ENCODE measurements around the gene HDAC4. TPM values are rescaled to one million over a fixed set of nuclear protein-coding genes. Genes with fewer than 3 reads are reported as not detected.

Gene HDAC4
- total RNA-seq, 1 experiment from 2014 or later = 32.0 TPM

- no peaks in the 10 kb centered on the region for H4K20me1 ChIP-seq (ENCODE audit: control insufficient read depth, insufficient read depth, insufficient read length)
- H3K4me1 ChIP-seq (ENCODE audit: insufficient read depth, low read length) = no peaks in the 10 kb centered on the region
- H4K8ac ChIP-seq (replicated peaks; ENCODE audit: insufficient read length, low read depth, low read length) = no peak overlapping the region
- no peak overlapping the region for H2BK15ac ChIP-seq (ENCODE audit: low read depth, low read length)
- H3K9me3 Mint-ChIP-seq = no peaks in the 10 kb centered on the region
- no peak overlapping the region for H4K5ac ChIP-seq (ENCODE audit: insufficient read length, low read depth, low read length)
- WGBS (ENCODE audit: extremely low coverage, insufficient read length, low lambda C conversion rate) = no CpG with 5 or more reads among the region's 35 CpGs
- no peaks in the 10 kb centered on the region for H3K36me3 Mint-ChIP-seq (ENCODE audit: insufficient read depth in 1 of 3, low read depth in 3 of 3)
- 0 out of 2 replicates have a peak, but pooled peaks cover 1% of the 10 kb centered on the region for H3K79me2 ChIP-seq (ENCODE audit: insufficient read depth, low read length)
- no peak overlapping the region for H3K27ac Mint-ChIP-seq
- H3K23ac ChIP-seq (ENCODE audit: insufficient read length, low read depth, low read length) = no peak overlapping the region
- DNase-seq = no peak
- no peak overlapping the region for H3K4ac ChIP-seq (ENCODE audit: low read depth, low read length)
- H3K27ac ChIP-seq (ENCODE audit: insufficient read length, low read depth, low read length) = no peak overlapping the region
- no peak overlapping the region for H3T11ph ChIP-seq (ENCODE audit: low read length)
- no peak overlapping the region for H3K18ac ChIP-seq (ENCODE audit: insufficient read length, low read depth, low read length)
- H3K27me3 ChIP-seq (ENCODE audit: insufficient read depth, low read length) = no peaks in the 10 kb centered on the region
- no peak overlapping the region for H2AK5ac ChIP-seq (ENCODE audit: insufficient read length, low read length)
- H3K4me3 Mint-ChIP-seq = no peak overlapping the region
- H2AFZ ChIP-seq (ENCODE audit: low read length) = no peak overlapping the region
- no peak overlapping the region for H2BK12ac ChIP-seq (ENCODE audit: insufficient read length, low read depth, low read length)
- no peak overlapping the region for H2BK20ac ChIP-seq (ENCODE audit: low read depth, low read length, poor library complexity, severe bottlenecking)
- no peak overlapping the region for H4K91ac ChIP-seq (ENCODE audit: insufficient read length, low read depth, low read length)
- no peak for TF ChIP-seq CTCF (conservative IDR thresholded peaks at IDR 0.05)
- no peak overlapping the region for H3K56ac ChIP-seq (ENCODE audit: insufficient read length, low read depth, low read length)
- H3K79me1 ChIP-seq (ENCODE audit: insufficient read depth, low read depth, low read length, poor library complexity, severe bottlenecking) = no peaks in the 10 kb centered on the region
- H2BK120ac ChIP-seq (ENCODE audit: low read depth, low read length, poor library complexity, severe bottlenecking) = no peak overlapping the region
- no peak overlapping the region for H3K4me2 ChIP-seq (ENCODE audit: insufficient read depth, insufficient read length, low read length)
- H2BK5ac ChIP-seq (ENCODE audit: insufficient read length, low read length) = no peak overlapping the region
- H3K9me3 ChIP-seq (ENCODE audit: control insufficient read depth, low read depth, low read length) = no peaks in the 10 kb centered on the region
- peaks cover 13% of the 10 kb centered on the region in 2 experiments for H3K4me1 Mint-ChIP-seq
- H3K9ac ChIP-seq (ENCODE audit: extremely low read depth, insufficient read length, low read length) = no peak overlapping the region
- H3K27me3 Mint-ChIP-seq (ENCODE audit: low read depth) = peaks cover 39% of the 10 kb centered on the region
- H3K23me2 ChIP-seq (ENCODE audit: insufficient read length, low read depth, low read length, poor library complexity, severe bottlenecking) = no peaks in the 10 kb centered on the region
- H3K14ac ChIP-seq (ENCODE audit: insufficient read depth, low read length) = no peak overlapping the region; the same call in 1 of the 2 replicates
Observed at GRCh38 chr2:239008677-239009588, 391.9 kb downstream of the HDAC4 start.
